ENCODE data around the gene HTRA1.

DNA sequence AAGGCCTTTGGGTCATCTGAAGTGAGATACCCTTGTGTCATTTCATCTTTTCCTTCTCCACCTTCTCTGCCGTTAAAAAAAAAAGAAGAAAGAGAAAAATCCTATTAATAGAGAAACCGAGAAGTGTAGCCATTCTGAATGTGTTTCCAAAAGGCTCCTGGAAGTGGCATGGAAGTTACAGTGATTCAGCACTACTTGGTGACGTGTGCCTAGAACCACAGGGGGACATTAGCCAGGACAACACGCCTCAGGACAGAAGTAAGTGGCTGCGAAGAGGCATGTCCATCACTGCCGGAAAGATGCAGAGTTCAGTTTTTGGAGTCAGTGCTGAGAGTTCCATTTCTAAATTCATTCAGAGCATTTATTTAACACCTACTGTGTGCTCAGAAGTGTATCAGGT, 6.3 kb downstream of the HTRA1 start:
- no peak for TF ChIP-seq POLR2A (IDR thresholded peaks at IDR 0.05)
- TF ChIP-seq, protein P1, sequence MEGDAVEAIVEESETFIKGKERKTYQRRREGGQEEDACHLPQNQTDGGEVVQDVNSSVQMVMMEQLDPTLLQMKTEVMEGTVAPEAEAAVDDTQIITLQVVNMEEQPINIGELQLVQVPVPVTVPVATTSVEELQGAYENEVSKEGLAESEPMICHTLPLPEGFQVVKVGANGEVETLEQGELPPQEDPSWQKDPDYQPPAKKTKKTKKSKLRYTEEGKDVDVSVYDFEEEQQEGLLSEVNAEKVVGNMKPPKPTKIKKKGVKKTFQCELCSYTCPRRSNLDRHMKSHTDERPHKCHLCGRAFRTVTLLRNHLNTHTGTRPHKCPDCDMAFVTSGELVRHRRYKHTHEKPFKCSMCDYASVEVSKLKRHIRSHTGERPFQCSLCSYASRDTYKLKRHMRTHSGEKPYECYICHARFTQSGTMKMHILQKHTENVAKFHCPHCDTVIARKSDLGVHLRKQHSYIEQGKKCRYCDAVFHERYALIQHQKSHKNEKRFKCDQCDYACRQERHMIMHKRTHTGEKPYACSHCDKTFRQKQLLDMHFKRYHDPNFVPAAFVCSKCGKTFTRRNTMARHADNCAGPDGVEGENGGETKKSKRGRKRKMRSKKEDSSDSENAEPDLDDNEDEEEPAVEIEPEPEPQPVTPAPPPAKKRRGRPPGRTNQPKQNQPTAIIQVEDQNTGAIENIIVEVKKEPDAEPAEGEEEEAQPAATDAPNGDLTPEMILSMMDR (IDR thresholded peaks at IDR 0.05), result no peak
- no peak for TF ChIP-seq EP300 (IDR thresholded peaks at IDR 0.05)
- no peak for TF ChIP-seq POLR2AphosphoS5 (IDR thresholded peaks at IDR 0.05)

Measured in stomach (tissue), 4 donors.